ENCODE measurements around the gene PILRA. TPM values are rescaled to one million over a fixed set of nuclear protein-coding genes. Genes with fewer than 3 reads are reported as not detected.
A peak's percentile ranks its signal among the peaks of the same experiment; 100 is the strongest.

The PILRA gene
- total and polyA plus RNA-seq, 2 of the 8 experiments (the other 6 are each of a cell fraction or from before 2014, with no cell fraction given) = 7.6 to 10.6 TPM

DNA sequence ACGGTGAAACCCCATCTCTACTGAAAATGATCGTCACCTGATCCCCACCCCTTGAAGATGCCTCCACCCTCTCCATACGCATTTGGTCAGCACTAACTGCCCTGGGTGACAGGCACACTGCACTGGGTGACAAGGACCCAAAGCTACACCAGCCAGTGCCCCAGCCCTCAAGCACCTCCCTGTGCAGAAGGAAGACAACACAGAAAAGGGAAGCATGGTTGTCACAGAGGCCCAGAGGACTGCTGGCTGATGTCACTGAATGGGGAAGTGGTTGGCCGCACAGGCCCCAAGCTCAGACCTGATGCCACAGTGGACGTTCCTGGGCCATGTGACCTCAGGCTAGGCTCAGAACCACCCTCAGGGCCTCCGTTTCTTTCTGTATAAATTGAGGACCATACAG is 4.2 kb upstream of the PILRA start:
- H3K9ac ChIP-seq (replicated peaks in 1 of 4; ENCODE audit: extremely low read depth in 1 of 4, low read depth in 3 of 4, low read length in 3 of 4) = no peak overlapping the region
- H2BK20ac ChIP-seq (ENCODE audit: low read length) = no peak overlapping the region
- H2AK5ac ChIP-seq (ENCODE audit: low read depth, low read length) = no peak overlapping the region
- no peak for FAIRE-seq
- no peak overlapping the region for H2AFZ ChIP-seq (ENCODE audit: low read length)
- no peaks in the 10 kb centered on the region for H3K9me3 ChIP-seq (ENCODE audit: insufficient read depth in 2 of 2, low read depth in 1 of 2, low read length in 1 of 2)
- ChIA-PET CTCF (ENCODE audit: partially characterized antibody) (interaction anchor here (1.1 to 1.7 kb wide), 4 partner anchors 9 to 37 kb away, joined by 3 to 5 read pairs (median 4); no protein-coding TSS in a partner anchor), POLR2A (ENCODE audit: partially characterized antibody) (interaction anchor here (0.6 to 3.7 kb wide), 14 partner anchors 9 to 88 kb away, joined by 3 to 21 read pairs (median 4); partner anchors contain the start of genes MEPCE and ZCWPW1)
- no peak overlapping the region for H3K27ac ChIP-seq (ENCODE audit: low read depth, low read length)
- H3K36me3 ChIP-seq (ENCODE audit: control insufficient read depth in 2 of 4, insufficient read depth in 4 of 4, low read length in 3 of 4) = peaks cover 0 to 21% (median 2%) of the 10 kb centered on the region in 4 experiments; a peak in 2 of 8 replicates
- no peak overlapping the region for H2BK15ac ChIP-seq (ENCODE audit: low read length)
- no peak overlapping the region for H4K91ac ChIP-seq (replicated peaks; ENCODE audit: insufficient read length, low read length)
- H3K56ac ChIP-seq (replicated peaks; ENCODE audit: insufficient read length, low read depth, low read length) = no peak overlapping the region
- H2BK12ac ChIP-seq (ENCODE audit: low read depth, low read length) = peak overlapping the region; percentile 27; the same call in 1 of the 2 replicates
- no peak overlapping the region for H3K4me3 ChIP-seq (ENCODE audit: extremely low read depth in 1 of 4, insufficient read depth in 2 of 4, low read depth in 3 of 4, low read length in 4 of 4)
- no peak overlapping the region for H3K14ac ChIP-seq (ENCODE audit: insufficient read length)
- H2BK120ac ChIP-seq (replicated peaks; ENCODE audit: low read depth, low read length) = no peak overlapping the region
- no peak overlapping the region for H2BK5ac ChIP-seq (ENCODE audit: low read depth, low read length)
- TF ChIP-seq POLR2A (IDR thresholded peaks at IDR 0.05; ENCODE audit: control extremely low read depth in 1 of 2, low read depth in 2 of 2, low read length in 2 of 2) (peak in 1 of 2 experiments; percentile 47; a peak in 1 of 3 replicates), POLR2AphosphoS5 (IDR thresholded peaks at IDR 0.05; ENCODE audit: low read depth, low read length) (peak; percentile 41; the same call in 1 of the 2 replicates), JUN (IDR thresholded peaks at IDR 0.05; ENCODE audit: low read depth, low read length) (no peak), FOSL1 (IDR thresholded peaks at IDR 0.05; ENCODE audit: insufficient read depth, low read depth, low read length) (no peak)
- no peak overlapping the region for H3K23ac ChIP-seq (ENCODE audit: insufficient read length)
- H3K18ac ChIP-seq (ENCODE audit: extremely low read depth, low read length) = 0 out of 2 replicates have a peak overlapping the region, but pooled peaks have one; percentile 43
- no peak overlapping the region for H4K8ac ChIP-seq (ENCODE audit: extremely low read depth, insufficient read depth, low read length)
- H4K5ac ChIP-seq (ENCODE audit: insufficient read length, low read depth, low read length) = no peak overlapping the region
- no peak overlapping the region for H3K4ac ChIP-seq (replicated peaks; ENCODE audit: insufficient read length, low read depth, low read length)
- no peaks in the 10 kb centered on the region for H4K20me1 ChIP-seq (replicated peaks in 1 of 2; ENCODE audit: control insufficient read depth in 1 of 2, insufficient read depth in 2 of 2, low read length in 2 of 2)
- H3K79me2 ChIP-seq (ENCODE audit: control insufficient read depth in 1 of 2, insufficient read depth in 2 of 2, low read length in 2 of 2) = no peaks in the 10 kb centered on the region
- peaks cover 2% of the 10 kb centered on the region; the same call in 1 of the 2 replicates for H3K79me1 ChIP-seq (ENCODE audit: low read depth, low read length)
- no peak for DNase-seq (ENCODE audit: low read depth in 1 of 2, low spot score in 2 of 2)
- no peaks in the 10 kb centered on the region for H3K27me3 ChIP-seq (replicated peaks in 1 of 4; ENCODE audit: control insufficient read depth in 3 of 4, extremely low read depth in 1 of 4, insufficient read depth in 3 of 4, low read length in 3 of 4)
- no peak overlapping the region for H3K4me2 ChIP-seq (ENCODE audit: insufficient read depth in 1 of 2, low read depth in 2 of 2, low read length in 2 of 2)
- H3K4me1 ChIP-seq (replicated peaks in 1 of 4; ENCODE audit: control insufficient read depth in 3 of 4, insufficient read depth in 4 of 4, low read length in 3 of 4) = peaks cover 0 to 28% (median 16%) of the 10 kb centered on the region in 4 experiments; a peak in 6 of 7 replicates
- no peaks in the 10 kb centered on the region for H3K23me2 ChIP-seq (ENCODE audit: low read depth, low read length)
- 83% methylated on average over 6 of the region's 6 CpGs; no CpG with 5 or more reads in 1 of the 2 experiments for WGBS, 2 experiments (ENCODE audit: extremely low coverage in 1 of 2, insufficient coverage in 1 of 2, insufficient read length in 1 of 2, insufficient replicate concordance in 2 of 2, low coverage in 1 of 2, low lambda C conversion rate in 2 of 2, missing lambda C conversion rate in 1 of 2)
